ENCODE measurements around the gene SIGLEC1.

SIGLEC1 gene

GRCh38 chr20:3744037-3744436 lies 31.6 kb upstream of the SIGLEC1 start:
- no peak for DNase-seq

GRCh38 chr20:3743251-3743650 lies 30.9 kb upstream of the SIGLEC1 start:
- DNase-seq, result no peak

GRCh38 chr20:3741836-3742458 lies 29.5 kb upstream of the SIGLEC1 start:
- DNase-seq, result no peak

DNA sequence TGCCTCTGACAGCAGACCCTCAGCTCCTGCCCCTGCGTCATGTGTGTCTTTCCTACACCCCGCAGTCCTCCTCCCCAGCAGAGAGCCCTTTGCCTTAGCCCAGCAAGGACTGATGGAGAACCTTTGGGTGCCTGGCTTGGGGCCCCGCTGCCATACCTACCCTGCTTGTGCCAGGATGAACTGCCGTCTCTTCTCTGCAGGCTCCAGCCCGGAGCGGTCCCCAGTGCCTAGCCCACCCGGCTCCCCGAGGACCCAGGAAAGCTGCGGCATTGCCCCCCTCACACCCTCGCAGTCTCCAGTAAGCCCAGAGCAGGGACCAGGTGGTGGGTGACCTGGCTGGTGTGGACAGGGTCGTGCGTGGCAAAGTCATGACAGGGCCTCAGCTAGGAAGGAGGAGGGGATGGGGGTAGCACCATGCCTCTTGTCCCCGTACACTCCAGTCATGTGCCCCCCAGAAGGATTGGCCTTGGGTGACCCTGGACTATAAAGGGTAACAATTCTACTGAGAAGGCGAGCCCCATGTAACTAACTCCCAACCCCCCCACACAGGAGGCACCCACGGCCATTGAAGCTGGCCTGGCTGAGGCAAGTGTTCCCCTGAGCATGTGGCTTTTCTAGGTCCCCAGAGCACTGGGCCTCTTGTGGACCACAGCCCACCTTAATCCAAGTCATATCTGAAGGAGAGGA lies 28.4 kb upstream of the SIGLEC1 start:
- DNase-seq, result no peak

- DNase-seq, result no peak
Measured at GRCh38 chr20:3739926-3740451, 27.6 kb upstream of the SIGLEC1 start.

DNA sequence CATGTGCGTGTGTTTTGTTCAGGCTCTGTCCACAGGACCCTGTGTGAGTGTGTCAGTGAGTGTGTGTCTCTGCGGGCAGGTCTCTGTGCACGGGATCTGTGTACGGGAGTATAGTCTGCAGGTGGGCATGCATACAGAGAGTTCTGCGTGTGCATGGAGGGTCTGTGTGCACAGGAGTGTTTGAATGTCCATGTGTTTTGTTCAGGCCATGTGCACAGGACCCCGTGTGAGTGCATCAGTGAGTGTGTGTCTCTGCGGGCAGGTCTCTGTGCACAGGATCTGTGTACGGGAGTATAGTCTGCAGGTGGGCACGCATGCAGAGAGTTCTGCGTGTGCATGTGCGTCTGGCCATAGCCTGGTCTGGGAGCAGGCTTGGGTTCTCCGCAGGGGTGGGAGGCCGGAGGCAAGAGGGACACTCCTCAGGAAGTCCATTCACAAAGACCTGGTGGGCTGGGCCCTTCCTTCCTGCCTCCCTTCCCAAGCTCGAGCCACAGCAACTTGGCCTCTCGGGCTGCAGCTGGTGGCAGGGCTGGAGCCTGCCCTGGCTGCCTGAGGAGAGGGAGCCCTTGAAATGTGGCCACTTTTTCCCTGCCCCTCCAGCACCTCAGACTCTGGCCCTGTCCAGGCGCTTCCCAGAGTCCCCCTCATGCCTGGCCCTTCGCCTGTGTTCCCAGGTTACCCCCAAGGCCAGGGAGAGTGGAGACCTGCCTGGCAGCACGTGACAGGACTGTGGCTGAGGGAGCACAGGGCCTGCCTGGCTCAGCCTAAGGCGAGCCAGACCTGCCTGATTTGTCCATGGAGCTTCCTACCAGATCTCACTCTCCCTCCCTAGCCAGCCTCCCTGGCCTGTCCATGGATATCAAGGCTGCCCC lies 26.9 kb upstream of the SIGLEC1 start:
- DNase-seq, result no peak

DNA sequence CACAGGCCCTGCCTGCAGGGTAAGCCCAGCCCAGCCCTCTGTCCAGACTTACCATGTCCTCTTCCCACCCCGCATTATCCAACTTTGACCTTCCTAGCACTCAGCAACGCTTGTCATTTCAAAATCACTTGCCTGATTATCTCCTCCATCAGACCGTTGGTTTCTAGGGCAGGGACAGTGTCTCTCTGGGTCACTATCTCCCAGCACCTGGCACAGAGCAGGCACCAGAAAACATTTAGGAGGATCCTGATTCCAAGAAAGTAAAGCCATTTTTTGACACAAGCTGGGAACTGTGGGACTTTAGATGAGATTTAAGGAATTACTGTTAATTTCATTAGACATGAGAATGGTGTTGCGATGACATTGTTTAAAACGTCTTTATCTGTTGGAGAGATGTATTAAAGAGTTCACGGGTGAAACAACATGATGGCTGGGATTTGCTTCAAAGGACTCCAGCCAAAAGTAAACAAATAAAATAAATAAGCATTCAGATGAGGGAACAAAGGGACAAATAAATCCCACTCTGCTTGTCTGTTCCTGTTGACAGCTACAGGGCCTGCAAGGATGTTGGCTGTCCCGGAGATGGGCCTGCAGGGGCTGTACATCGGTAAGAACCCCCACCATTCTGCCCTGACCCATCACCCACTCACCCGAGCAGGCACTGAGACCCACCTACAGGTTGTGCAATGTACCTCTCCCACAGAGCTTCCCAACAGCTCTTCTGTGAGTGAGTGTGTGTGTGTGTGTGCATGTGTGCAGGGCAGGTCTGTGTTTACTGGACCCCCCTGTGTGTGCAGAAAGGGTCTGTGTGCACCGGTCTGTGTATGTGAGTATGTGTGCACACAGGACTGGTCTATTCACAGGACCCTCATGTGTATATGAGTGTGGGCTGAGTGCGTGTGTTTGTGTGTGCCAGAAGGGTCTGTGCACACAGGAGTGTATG lies 26.0 kb upstream of the SIGLEC1 start:
- DNase-seq, result no peak

- no peak for DNase-seq
Measured at GRCh38 chr20:3735768-3736167, 23.4 kb upstream of the SIGLEC1 start.

DNA sequence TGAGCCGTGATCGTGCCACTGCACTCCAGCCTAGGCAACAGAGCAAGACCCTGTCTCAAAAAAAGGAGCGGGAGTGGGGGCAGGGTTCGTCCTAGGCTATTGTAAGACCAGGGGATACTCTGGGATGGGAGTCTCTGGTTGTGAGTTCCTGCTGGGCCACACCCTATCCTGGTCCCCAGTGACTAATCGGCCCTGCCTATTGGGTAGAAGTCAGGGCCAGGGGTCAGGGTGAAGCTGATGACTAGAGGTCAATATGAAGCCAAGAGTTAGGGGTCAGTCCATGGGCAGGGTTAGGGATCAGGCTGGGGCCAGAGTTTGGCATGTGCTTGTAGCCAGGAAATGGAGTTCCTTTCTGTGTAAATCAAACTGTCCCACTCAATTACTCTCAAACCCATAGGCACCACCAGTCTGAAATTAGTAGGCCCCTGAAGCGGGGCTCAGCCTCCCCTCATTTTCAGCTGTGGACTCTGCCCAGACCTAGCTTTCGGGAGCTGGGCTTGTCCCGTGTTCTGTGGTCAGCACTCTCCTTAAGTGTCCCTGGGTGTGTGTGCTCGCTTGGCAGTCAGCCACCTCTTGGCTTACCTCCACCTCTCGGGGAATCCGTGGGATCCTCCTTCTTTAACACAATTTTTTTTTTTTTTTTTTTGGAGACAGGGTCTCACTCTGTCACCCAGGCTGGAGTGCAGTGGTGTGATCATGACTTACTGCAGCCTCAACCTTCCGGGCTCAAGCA lies 21.9 kb upstream of the SIGLEC1 start:
- DNase-seq, result no peak

DNA sequence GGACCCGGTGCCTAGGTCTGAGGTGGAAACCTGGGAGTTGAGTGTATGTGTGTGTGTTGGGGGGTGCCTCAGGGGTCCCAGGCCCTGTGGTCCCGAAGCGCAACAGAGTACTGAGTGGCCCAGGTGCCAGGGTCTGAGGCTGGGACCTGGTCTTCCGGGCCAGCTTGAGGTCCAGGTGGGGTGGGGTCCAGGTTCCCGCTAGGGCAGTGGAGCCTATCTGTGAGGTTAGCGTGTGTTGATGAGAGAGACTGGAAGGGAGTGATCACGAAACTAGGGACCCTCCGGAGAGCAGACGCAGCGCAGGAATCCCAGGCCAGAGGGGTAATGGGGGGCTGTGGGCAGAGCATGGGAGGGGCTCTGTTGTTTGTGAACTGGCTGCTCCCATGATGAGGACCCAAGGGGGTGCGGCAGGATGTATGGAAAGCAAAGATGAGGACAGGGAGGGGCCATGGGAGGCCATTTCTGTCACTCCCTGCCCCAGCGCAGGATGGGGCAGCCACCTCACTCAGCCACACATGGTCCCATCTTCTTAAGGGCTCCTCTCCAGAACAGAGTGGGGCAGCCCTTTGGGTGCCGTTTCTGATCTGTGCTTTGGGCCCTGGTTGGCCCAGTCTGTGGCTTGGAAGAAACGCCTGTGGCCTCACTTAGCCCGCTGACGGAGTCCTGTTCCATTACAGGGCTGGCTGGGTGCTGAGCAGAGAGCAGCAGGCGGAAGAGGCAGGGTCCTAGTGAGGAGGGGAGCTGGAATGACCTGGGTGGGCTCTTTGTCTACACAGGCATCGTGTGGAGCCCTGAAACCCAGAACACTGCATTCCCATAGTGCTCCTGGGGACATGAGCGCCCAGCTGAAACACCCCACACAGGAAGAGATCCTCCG lies 21.0 kb upstream of the SIGLEC1 start:
- no peak for DNase-seq

DNA sequence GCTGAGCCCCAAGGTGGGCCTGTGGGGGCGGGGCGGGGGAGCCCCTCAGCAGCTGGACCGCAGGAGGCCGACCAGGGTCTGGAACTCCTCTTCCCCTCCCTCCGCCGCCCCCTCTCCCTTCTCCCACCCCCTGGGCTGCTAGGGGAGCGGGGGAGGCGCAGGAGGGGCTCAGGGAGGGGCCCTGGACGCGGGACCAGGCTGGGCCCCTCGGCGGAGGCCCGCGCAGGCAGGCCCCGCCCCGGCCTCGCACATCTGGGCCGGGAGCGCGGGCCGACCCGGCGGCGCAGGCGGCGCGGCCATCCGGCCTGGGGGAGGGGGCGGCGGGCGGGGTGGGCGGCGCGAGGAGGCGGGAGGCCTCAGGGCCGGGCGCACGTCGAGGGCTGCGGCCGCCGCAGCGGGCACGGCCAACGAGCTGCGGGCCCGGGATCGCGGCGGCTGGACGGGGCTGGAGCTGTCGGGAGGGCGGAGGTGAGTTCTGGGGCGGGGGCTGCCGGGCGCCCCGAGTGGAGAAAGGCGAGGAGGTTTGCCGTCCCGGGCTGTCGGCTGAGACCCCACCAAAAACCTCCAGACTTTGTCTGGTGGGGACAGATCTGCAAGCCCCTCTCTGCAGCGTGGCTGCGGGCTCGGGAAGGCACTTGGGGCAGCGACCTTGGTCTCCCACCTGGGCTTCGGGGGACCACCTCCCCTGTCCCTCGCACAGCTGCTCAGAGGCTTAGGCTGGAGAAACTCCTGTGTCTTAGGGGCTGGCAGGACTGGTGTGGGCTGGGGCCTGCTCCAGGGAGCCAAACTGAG lies 20.1 kb upstream of the SIGLEC1 start, which contains the start of gene HSPA12B:
Gene HSPA12B (plus strand): TSS at position 359 of the 792 bp plus-strand sequence. CDS start 5,990 bp downstream, outside the sequence.
- no peak for DNase-seq

- no peak for DNase-seq
Measured at GRCh38 chr20:3731944-3732326, 19.5 kb upstream of the SIGLEC1 start.

DNA sequence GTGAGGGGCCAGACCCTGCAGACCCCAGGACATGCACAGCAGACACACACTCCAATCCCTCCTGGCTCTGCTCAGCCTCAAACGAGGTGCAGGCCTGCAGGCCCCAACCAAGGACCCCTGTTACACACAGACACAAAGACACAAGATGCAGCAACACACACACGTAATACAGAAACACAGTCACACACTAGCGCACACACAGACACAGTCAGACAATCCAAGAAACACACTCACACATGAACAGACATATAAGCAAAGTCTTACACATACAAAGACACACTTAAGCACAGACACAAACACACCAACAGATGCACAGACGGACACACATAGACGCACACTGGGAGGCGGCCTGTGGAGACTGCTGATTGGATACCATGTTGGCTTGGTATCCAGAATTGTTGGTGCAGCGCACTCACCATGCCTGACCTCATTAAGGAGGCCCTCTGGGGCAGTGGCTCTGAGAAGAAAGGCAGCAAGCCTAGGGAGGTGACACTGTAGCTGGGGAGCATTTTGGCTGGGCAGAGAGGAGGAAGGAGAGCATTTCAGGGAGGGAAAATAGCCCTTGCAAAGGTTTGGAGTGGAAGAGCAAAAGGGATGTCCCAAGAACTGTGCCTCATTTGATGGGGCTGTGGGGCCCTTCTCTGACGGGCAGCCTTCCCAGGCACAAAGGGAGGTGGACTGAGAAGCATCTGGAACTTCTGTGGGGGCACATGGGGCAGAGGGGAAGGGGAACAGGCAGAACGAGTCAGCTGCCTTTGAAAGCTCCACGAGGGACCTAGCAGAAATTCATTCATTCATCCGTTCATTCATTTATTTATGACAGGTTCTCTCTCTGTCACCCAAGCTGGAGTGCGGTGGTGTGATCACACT lies 18.6 kb upstream of the SIGLEC1 start:
- no peak for DNase-seq

GRCh38 chr20:3729811-3730540 lies 17.6 kb upstream of the SIGLEC1 start:
- DNase-seq, result no peak

DNA sequence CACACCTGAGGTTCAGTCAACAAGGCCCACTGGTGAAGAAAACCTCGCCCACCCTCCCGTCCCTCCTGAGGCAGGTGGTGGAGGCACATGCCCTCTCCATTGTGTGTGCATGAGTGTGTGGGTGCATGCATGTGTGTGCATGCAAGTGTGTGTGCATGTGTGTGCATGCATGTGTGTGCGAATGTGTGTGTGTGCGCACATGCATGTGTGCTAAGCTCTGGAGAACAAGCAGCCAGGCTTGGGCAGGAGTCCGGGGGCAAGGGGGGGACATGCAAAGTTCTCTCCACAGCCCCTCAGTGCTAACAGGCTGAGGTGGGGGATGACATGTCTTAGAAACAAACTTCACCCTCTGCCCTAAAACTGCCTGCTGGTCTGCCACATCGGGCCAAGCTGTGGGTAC lies 17.0 kb upstream of the SIGLEC1 start:
- no peak for DNase-seq

DNA sequence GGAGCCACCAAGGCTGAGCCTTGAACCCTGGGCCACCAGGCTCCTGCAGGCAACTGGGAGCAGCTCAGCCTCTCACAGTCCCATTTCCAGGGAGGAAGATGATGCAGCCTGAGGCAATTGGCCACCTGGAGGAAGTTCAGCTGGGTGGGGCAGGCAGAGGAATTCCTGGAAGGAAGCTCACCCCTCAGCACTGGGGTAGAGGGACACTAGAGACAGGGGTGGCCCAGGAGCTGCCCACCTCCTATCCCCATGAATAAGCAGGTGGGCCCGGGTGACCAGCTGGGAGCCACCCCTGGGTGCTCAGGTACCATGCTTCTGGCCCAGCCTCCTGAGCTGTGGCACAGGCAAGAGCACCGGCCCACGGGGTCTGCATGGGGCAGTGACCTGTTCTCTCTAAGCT lies 16.5 kb upstream of the SIGLEC1 start:
- DNase-seq, result no peak

DNA sequence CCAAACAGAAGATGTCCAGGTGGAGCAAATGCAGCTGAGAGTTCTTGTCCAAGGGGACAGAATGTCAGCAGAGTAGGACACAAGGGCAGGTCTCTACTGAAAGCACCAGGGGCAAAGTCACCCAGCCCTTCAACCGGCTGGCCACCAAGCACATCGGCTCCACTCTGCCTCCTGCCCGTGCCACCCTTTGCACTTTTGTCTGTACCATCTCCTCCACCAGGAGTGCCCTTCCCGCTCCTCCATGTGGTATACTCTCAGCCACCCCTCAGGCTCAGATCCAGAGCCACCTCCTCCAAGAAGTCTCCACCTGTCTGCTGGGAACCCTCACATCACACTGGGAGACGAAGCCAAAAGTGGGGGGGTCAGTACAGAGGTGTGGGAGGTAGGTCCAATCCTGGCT lies 16.0 kb upstream of the SIGLEC1 start:
- DNase-seq, result no peak

- DNase-seq, result no peak
Measured at GRCh38 chr20:3727401-3728021, 15.1 kb upstream of the SIGLEC1 start.
